GM21619 (cell line): ENCODE measurements around the gene TMEM151B.

Experiments used
- ATAC-seq: cut with Tn5 transposase; IDR thresholded peaks from one replicate; pipeline ENCODE4 v1.9.1; 2021; ENCODE audit not compliant: unreplicated experiment

TMEM151B gene

DNA sequence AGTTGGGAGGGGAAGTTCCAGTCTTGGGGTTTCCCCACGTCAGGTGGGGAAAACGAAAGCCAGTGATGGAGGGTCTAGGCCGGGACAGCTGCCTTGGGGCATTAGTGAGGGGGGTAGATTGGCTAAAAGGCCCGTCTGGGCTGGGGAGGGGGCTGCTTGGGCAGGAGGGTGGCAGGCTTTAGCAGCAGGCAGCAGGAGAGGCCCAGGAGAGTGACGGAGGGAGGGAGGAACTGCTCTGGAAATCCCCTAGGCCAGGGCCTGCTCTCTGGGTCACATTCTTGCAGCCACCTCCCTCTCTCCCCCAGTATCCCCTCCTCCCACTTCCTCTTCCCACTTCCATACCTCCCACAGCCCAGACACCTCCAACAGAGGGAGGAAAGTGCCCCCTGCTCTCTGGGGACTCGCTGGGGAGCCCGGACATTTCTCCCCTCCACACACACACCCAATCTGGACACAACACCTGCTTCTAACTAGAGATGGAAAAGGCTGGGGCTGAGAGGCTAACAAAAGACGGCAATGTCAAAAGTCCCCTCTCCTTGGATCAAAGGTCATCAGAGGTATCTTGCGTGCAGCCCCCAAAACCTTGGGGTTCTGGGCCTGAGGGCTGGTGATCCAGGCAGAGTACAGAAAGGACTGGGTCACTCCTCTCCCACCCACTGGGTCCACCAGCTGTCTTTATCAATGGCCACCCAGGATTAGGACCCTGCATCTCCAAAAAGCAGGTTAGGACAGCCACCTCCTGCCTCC is 6.7 kb upstream of the TMEM151B start:
- ATAC-seq, result no peak

DNA sequence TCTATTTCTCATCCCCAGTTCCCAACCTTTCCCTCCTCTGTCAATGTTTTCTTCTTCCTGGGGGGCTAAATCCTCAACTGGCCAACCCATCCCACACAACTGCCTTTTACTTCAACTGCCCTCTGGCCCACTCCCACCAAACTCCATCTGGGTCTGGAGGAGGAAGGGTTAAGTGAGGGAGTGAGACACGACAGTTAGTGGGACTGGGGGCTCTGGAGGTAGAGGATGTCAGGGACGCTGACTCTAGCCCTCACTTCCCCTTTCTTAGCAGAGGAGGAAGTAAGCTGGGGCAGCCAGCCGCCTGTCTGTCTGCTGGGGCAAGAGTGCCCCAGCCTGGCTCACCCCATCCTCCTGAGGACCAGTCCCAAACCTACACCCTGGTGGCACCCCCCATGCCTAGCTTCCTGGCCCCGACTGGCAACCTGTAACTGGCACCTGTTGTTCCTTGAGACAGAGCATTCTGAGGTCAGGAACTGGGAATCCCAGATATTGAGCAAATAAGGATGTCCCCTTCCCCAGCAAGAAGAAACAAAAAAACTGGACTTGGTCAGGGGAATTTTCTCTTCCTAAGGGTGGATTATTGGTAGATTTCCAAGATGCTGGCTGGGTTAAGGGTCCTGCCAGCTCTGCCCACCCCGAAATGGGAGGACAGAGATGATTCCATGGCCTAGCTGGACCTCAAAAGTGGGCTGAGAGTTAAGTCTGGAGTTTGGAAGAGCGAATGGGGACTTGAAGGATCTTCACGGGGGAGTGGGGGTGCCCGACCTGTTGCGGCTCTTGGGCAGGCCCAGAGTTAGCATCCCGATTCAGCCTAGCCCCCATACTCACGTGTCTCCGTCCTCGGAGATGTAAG is 5.9 kb upstream of the TMEM151B start:
- ATAC-seq, result no peak

DNA sequence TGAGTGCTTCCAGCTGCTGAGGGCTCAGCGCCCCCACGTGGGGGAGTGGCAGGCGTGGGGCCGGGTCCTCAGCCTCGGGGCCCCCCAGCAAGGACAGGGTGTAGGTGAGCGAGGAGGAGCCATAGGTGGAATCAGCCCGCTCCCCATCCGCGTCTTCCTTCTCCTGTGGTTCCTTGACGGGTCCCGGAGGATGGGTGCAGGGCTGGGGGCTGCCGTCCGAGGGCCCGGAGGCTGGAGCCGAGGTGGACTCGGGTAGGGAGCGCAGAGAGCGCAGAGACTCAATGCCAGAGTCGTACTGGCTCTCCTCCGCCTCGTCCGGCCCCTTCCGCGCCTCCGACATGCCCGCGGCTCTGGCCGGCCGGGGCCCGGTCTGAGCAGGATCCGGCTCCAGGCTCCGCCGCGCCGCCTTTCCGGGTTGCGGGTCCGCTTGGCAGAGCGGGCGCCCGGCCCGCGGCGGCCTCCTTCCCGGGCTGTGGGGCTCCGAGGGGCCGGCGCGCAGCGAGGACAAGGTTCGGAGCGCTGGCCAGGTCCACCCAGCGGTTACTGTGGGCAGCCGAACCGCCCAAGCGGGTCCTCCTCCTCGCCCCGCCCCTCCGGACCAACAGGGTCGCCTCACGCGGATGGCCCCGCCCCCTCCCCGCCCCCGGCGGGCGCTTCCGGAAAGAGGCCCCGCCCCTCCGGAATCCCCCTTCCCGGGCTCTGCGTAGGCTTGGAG is 5.1 kb upstream of the TMEM151B start, which contains the start of gene NFKBIE:
Gene NFKBIE, minus strand, starts transcription at position 545 of the 715 bp plus-strand sequence. Its CDS starts 205 bp downstream, at position 340.
- peak; percentile 31 for ATAC-seq

DNA sequence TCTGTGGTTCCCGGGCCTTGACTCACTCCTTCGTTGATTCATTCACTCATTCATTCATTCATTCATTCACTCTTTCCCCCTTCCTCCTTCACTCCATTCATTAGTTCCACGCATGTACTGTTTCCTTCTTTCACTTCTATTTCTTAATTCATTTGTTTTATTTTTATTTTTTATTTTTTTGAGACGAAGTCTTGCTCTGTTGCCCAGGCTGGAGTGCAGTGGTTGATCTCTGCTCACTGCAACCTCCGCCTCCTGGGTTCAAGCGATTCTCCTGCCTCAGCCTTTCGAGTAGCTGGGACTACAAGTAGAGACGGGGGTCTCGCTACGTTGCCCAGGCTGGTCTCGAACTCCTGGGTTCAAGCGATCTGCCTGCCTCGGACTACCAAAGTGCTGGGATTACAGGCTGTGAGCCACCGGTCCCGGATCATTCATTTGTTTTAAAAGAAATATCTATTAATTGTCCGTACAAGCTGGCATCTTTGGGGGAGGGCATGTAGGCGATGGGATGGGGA is 4.5 kb upstream of the TMEM151B start:
- no peak for ATAC-seq

DNA sequence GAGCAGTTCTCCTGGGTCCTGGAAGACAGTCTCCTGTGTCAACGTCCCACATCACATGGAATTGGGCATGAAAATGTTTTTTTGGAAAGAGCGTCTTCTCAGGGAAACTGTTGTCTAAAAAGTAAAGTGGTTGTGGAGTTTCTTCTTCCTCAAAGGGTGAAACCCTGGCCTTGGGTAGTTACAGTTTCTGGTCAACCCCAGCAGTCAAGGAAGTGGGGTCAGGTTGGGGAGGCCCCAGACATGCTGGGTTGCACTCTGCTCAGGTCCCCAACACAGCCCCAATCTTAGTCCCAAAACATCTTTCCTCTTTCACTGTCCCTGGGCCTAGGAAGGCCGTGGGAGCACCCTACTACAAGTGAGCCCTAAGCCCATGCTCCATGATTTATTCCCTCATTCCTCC is 3.9 kb upstream of the TMEM151B start:
- ATAC-seq, result peak; percentile 28

DNA sequence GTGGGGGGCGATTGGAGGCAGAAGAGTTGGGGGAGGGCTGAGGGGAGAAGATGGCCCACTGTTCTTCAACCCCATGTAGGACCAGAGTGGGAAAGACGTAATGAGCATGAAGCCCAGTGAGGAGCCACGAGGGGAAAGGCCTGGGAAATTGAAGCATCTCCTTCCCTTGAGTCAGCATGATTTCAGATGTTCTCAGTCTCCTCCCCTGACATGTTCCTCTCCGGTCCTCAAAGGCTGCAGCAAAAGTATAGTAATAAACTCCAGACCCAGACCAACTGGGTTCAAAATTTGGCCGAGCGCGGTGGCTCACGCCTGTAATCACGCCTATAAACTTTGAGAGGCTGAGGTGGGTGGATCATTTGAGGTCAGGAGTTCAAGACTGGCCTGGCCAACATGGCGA is 3.0 kb upstream of the TMEM151B start:
- ATAC-seq, result no peak

DNA sequence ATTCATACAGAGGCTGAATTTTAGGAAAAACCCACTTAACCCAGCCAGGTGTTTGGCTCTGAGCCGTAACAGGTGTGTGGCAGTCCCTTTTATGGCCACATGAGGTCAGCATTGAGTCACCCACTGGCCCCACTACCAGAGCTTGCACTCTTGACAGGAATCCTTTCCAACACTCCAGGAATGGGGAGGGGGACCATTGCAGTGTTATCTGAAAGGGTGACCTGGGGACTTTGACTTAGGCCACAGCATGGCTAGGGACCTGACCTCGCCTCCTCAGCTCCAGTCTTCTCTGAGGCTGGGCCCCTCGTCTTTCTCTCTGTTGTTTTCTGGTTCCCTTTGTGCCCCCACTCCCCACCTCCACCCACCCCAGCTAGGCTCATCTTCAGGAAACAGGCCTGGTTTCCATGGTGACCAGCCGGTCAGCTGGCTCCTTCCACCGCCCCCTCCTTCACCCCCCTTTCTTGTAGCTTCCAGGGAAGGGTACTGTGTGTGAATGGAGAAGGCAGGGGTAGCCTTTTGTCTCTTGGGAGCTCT is 2.1 kb upstream of the TMEM151B start:
- no peak for ATAC-seq

DNA sequence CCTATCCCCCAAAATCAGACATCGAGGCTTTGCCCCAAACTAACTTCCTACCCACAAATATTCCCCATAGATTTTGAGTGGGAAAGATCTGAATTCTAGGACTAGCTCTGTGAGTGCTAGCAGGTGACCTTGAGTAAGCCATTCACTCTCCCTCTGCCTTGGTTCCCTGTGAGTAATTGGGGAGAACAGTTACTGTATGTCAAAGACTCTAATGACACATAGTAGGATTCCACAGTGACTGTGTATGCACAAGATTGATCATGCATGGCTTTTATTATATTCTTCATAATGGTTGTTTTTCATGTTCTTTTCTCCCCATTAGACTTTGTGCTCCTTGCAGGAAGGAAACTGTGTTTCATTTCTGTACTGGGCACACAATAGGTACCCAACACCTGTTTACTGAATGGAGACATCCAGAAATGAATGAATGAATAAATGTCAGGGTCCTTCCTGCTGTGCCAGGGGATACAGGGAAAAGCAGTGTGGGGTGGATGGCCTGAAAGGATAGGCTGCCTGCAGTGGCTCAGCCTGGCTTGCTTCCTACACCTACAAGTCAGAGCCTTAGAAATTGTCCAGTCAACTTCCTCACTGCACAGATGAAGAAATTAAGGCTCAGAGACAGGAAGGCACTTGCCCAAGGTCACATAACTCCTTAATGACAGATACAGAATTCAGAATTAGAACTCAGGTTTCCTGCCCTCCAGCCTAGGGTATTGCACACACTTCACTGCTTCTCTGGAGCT is 901 bp upstream of the TMEM151B start:
- no peak for ATAC-seq

- no peak for ATAC-seq
Measured at GRCh38 chr6:44270526-44271405, 516 bp downstream of the TMEM151B start.

GRCh38 chr6:44271406-44271723 is 1.1 kb downstream of the TMEM151B start:
- no peak for ATAC-seq

DNA sequence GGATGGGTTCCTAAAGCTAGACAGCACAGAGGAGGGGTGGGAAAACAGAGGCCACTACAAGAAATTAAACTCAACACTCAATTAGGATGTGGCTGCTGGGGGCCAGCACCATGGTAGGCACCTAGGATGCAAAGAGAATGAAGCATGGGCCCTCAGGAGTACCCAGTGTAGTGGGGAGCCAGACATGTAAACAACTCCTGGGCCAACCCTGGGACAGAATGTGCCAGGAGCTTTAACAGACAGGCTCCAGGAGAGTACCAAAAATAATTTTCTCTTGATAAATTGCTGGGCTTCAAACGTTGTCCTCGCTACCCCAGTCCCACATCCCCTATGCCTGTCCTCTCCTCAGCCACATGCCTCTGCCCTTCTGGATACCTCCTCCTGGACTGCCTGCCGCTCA is 1.7 kb downstream of the TMEM151B start:
- ATAC-seq, result no peak

DNA sequence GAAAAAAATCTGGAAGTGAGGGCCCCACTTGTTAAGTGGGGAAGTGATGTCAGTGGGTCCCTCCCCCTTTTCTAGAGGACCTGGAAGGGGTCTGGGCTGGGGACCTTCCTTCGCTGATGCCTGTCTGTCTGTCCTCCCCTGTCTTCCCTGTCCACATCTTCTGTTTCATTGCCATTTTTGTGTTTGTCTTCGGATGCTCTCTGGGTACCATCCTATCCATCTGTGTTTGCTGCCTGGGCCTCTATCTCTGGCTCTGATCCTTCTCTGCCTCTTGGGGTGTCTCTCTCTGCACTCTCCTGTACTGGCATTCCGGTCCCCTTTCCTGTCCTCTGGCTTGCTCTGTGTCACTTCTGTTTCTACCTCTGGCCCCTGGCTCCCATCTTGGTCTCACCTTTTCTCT is 2.3 kb downstream of the TMEM151B start:
- no peak for ATAC-seq

GRCh38 chr6:44272999-44273566 is 2.8 kb downstream of the TMEM151B start:
- no peak for ATAC-seq

- ATAC-seq, result no peak
Measured at GRCh38 chr6:44273617-44274016, 3.4 kb downstream of the TMEM151B start.

GRCh38 chr6:44275271-44275748 is 5.1 kb downstream of the TMEM151B start:
- no peak for ATAC-seq

GRCh38 chr6:44275749-44276648 is 5.7 kb downstream of the TMEM151B start:
- no peak for ATAC-seq

DNA sequence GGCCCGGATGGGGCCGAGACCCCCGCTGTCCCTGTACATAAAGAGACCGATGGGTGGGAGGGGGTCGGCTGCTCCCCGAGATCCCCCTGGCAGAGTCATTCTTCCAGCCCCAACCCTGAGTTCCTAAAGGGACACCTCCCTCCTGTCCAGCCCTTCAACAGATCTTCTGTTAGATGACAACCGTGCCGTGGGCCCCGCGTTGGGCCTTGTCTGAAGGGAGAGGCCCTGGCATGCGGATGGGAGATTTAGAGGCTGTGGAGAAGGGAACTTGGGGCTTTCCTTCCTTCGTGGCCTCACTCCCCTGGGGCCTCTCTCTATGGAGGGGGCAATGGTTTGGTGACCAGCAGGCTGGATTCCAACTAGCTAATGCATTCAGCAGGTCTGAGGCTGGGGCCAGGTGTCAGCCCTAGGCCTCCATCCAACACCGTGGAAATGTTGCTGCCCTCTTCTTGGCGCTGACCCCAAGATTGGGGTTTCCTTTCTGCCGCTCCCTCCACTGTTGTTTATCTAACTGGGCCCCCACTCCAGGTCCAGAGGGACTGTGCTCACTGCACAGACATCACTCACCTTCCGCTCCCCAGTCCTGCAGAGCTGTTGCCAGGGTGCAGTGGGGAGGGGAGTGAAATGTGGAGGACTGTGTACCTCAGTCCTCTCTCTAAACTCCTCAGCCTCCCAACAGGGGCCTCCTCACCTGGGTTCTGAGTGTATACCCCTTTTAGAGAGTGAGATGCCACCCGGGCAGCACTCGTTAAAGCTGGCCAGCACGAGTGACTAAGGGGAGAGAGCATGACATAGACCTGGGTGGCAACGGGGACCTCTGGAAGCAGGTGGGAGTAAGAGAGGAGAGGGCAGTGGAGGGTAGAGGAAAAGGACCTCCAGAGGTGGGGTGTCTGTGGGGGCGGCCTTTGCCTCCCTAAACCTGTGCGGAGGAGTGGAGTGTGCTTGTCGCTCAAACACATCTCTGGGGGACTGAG is 6.7 kb downstream of the TMEM151B start:
- no peak for ATAC-seq
